ENCODE measurements around the gene NID1.
"Not testable (repeated sequence)": the region's sequence is repeated elsewhere in the genome, so short reads cannot be mapped to it uniquely, and the experiment has no call there.

Gene NID1

DNA sequence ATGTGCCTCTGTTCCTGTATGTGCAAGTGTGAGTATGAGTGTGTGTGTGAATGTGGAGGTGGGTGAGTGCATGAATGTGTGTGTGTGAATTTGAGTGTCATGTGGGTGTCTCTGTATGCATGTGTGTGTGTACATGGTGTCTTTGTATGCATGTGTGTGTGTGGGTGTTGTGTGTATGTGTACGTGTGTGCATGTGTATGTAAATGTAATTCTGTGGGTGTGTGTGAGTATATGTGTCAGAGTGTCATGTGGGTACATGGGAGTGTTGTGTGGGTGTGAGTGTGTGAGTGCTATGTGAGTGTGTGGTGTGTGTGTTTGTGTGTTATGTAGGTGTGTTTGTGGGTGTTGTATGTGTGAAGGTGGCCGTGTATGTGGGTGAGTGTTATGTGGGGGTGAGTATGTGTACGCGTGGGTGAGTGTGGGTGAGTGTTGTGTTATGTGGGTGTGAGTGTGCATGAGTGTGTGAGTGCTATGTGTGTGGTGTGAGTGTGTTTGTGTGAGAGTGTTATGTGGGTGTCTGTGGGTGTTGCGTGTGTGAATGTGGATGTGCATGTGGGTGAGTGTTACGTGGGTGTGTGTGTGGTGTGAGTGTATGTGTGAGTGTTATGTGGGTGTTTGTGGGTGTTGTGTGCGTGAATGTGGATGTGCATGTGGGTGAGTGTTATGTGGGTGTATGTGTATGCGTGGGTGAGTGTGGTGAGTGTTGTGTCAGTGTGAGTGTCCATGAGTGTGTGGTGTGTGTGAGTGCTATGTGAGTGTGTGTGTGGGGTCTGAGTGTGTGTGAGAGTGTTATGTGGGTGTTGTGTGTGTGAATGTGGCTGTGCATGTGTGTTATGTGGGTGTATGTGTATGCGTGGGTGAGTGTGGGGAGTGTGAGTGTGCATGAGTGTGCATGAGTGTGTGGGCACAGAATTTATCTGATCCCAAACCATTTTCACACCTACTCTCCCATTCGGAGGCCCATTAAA lies 36.6 kb upstream of the NID1 start:
- TF ChIP-seq, protein P1, sequence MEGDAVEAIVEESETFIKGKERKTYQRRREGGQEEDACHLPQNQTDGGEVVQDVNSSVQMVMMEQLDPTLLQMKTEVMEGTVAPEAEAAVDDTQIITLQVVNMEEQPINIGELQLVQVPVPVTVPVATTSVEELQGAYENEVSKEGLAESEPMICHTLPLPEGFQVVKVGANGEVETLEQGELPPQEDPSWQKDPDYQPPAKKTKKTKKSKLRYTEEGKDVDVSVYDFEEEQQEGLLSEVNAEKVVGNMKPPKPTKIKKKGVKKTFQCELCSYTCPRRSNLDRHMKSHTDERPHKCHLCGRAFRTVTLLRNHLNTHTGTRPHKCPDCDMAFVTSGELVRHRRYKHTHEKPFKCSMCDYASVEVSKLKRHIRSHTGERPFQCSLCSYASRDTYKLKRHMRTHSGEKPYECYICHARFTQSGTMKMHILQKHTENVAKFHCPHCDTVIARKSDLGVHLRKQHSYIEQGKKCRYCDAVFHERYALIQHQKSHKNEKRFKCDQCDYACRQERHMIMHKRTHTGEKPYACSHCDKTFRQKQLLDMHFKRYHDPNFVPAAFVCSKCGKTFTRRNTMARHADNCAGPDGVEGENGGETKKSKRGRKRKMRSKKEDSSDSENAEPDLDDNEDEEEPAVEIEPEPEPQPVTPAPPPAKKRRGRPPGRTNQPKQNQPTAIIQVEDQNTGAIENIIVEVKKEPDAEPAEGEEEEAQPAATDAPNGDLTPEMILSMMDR (conservative IDR thresholded peaks at IDR 0.05), result no peak
- TF ChIP-seq ZFX (IDR thresholded peaks at IDR 0.05), result no peak
- H3K27ac ChIP-seq, result no peak overlapping the region

GRCh38 chr1:236100799-236101198 lies 35.9 kb upstream of the NID1 start:
- TF ChIP-seq ZFX (IDR thresholded peaks at IDR 0.05), result no peak
- TF ChIP-seq, protein P1 (conservative IDR thresholded peaks at IDR 0.05), result no peak
- no peak overlapping the region for H3K27ac ChIP-seq

DNA sequence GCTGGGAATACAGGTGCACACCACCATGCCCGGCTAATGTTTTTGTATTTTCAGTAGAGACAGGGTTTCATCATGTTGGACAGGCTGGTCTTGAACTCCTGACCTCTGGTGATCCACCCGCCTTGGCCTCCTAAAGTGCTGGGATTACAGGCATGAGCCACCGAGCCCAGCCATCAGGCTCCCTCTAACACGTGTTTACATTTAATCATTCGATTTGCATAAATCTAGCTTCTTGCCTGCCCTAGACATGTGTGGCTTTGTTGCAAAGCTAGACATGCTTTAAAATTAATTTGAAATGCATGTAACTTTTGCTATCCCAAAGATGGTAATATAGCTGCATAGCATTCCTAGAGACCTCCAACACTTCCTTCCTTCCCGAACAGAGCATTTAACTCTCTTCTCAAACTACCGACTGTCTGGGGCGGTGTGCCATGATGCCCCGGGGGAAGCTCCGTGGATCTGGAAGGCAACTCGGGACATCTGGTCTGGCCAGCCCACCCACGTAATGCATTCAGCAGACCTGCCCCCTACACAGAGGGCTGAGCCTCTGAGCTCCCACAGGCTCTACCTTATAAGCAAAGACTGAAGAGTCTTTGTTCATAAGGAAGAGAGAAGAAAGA lies 34.6 kb upstream of the NID1 start:
- no peak overlapping the region for H3K27ac ChIP-seq
- TF ChIP-seq, protein P1 (conservative IDR thresholded peaks at IDR 0.05), result no peak
- no peak for TF ChIP-seq ZFX (IDR thresholded peaks at IDR 0.05)

GRCh38 chr1:236098267-236098666 lies 33.4 kb upstream of the NID1 start:
- no peak overlapping the region for H3K27ac ChIP-seq
- TF ChIP-seq ZFX (IDR thresholded peaks at IDR 0.05), result no peak
- TF ChIP-seq, protein P1 (conservative IDR thresholded peaks at IDR 0.05), result no peak

GRCh38 chr1:236096660-236097482 lies 32.0 kb upstream of the NID1 start:
- H3K27ac ChIP-seq, result not testable (repeated sequence)

DNA sequence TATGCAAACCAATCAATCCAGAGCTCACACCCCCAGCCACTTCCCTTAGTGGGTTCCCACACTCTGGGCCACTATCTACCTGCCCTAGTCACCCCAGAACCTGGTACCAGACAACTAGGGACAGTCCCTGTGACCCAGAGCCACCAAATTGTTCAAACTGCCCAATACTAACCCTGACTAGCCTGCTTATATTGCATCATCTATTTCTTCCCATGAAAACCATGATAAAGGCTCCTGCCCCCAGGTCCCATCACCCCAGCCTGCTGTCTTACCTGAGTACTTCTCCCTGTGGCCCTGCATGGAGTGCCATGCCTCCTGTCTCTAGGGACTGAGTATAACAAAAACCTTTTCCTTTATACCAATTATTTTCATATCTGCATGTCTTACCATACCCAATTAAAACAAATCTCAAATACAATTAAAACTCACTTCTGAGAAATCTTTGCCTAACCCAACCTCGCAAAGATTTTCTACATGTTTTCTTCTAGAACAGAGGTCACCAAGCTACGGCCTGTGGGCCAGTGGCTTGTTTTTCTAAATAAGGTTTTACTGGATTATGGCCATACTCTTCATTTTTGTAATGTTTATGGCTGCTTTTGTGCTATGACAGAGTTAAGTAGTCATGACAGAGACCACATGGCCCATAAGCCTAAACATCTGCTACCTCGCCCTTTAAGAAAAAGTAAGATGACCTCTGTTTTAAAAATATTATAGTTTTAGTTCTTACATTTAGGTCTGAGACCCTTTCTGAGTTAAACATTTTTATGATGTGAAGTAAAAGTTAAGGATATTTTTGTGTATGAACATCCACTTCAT lies 31.0 kb upstream of the NID1 start:
- TF ChIP-seq ZFX (IDR thresholded peaks at IDR 0.05), result no peak
- TF ChIP-seq, protein P1 (conservative IDR thresholded peaks at IDR 0.05), result no peak
- no peak overlapping the region for H3K27ac ChIP-seq

- TF ChIP-seq ZFX (IDR thresholded peaks at IDR 0.05), result no peak
- TF ChIP-seq, protein P1 (conservative IDR thresholded peaks at IDR 0.05), result no peak
- no peak overlapping the region for H3K27ac ChIP-seq
Observed at GRCh38 chr1:236092899-236093298, 28.0 kb upstream of the NID1 start.

All from C4-2B (cell line).